Testis (tissue), 3 donors: ENCODE measurements around the gene ATP10B. TPM values are rescaled to one million over a fixed set of nuclear protein-coding genes. Genes with fewer than 3 reads are reported as not detected.

Source experiments
- DNase-seq: peaks from one replicate; pipeline ENCODE4 v3.0.0-alpha.2; 2019
- H3K27ac ChIP-seq, 2 donors: fragments of 200-600 bp; sonication (generic); one replicate each; pipeline ENCODE4 v1.5.1; 2019
- H3K27me3 ChIP-seq: fragments of 200-600 bp; sonication (generic); one replicate; pipeline ENCODE4 v1.5.1; 2019
- H3K36me3 ChIP-seq: fragments of 200-600 bp; sonication (generic); one replicate; pipeline ENCODE4 v1.5.1; 2017; ENCODE audit warnings: low read depth; ENCODE audit errors: missing control alignments
- H3K4me1 ChIP-seq: fragments of 200-600 bp; sonication (generic); one replicate; pipeline ENCODE4 v1.5.1; 2019
- H3K4me3 ChIP-seq, 2 donors: fragments of 200-600 bp; sonication (generic); one replicate each; pipeline ENCODE4 v1.5.1; 2017 to 2019
- H3K9me3 ChIP-seq: fragments of 200-600 bp; sonication (generic); one replicate; pipeline ENCODE4 v1.5.1; 2017
- CTCF ChIP-seq, 3 experiments: fragments of 450-650 bp in 2 of 3; fragments of 200-600 bp in 1 of 3; sonication (generic) in 1 of 3; IDR thresholded peaks; one replicate each; pipeline ENCODE4 v1.5.1; 2016 to 2019; ENCODE audit warnings: antibody characterized with exemption in 3 of 3, mild to moderate bottlenecking in 2 of 3, moderate library complexity in 1 of 3
- POLR2A ChIP-seq: fragments of 450-650 bp; IDR thresholded peaks from one replicate; pipeline ENCODE4 v1.6.1; 2017; ENCODE audit warnings: antibody characterized with exemption, mild to moderate bottlenecking, moderate library complexity
- intact Hi-C: fragments of 100-400 bp; cut with DNase I; formaldehyde crosslinking; loops from one replicate; pipeline ENCODE4 v1.15.1; 2023; ENCODE audit warnings: low total_unique reads
- polyA plus RNA-seq: library from polyadenylated mRNA; stranded (reverse); fragments of 350-450 nt; fragmentation: Illumina TruSeq; extraction: RNeasy Lipid Tissue Mini Kit (QIAGEN cat#74804); gene quantifications from one replicate; pipeline ENCODE4 v1.2.3, GENCODE V29; 2014; ENCODE audit warnings: low read depth, low replicate concordance; ENCODE audit not compliant: insufficient read depth
- total RNA-seq, 2 donors: library from RNA; depleted of rRNA; stranded (reverse); fragments of >200 nt; gene quantifications; one replicate each; pipeline ENCODE4 v1.2.3, GENCODE V29; 2016

The ATP10B gene
- total and polyA plus RNA-seq, 3 donors from 2014 or later = 0.63 to 2.0 (median 1.9) TPM

GRCh38 chr5:160513485-160513884 is 338.5 kb downstream of the ATP10B start:
- intact Hi-C loops = no loop called here
- no peaks in the 10 kb centered on the region for H3K27me3 ChIP-seq
- no peak for DNase-seq
- no peak overlapping the region for H3K27ac ChIP-seq
- no peak for TF ChIP-seq POLR2A
- no peak for TF ChIP-seq CTCF (IDR thresholded peaks at IDR 0.05)
- no peaks in the 10 kb centered on the region for H3K36me3 ChIP-seq
- no peak overlapping the region for H3K4me3 ChIP-seq
- H3K9me3 ChIP-seq = no peaks in the 10 kb centered on the region
- no peaks in the 10 kb centered on the region for H3K4me1 ChIP-seq
